Stomach (tissue), 19 donors: Measurements from ENCODE around the gene SPATA33. TPM values are rescaled to one million over a fixed set of nuclear protein-coding genes. Genes with fewer than 3 reads are reported as not detected.

Experiments used
- DNase-seq, 2 donors: peaks; one replicate each; pipeline versions ENCODE4 v3.0.0 to v3.0.0-alpha.2; 2013 to 2019
- H3K27ac ChIP-seq, 5 donors: fragments of 200-600 bp in 4 of 5; sonication (generic) in 4 of 5; one replicate each; pipeline ENCODE4 v1.5.1; 2013 to 2019; ENCODE audit warnings: mild to moderate bottlenecking in 1 of 5, moderate library complexity in 1 of 5
- H3K27me3 ChIP-seq, 3 donors: fragments of 200-600 bp; sonication (generic); one replicate each; pipeline ENCODE4 v1.5.1; 2017 to 2019; ENCODE audit warnings: mixed run types in 1 of 3
- H3K36me3 ChIP-seq, 4 donors: fragments of 200-600 bp; sonication (generic); 1 replicate in 3 of 4; 2 replicates in 1 of 4; pipeline ENCODE4 v1.5.1; 2016 to 2019
- H3K4me1 ChIP-seq, 4 donors: fragments of 200-600 bp; sonication (generic); one replicate each; pipeline ENCODE4 v1.5.1; 2016 to 2019
- H3K4me3 ChIP-seq, 4 donors: fragments of 200-600 bp; sonication (generic) in 3 of 4; one replicate each; pipeline ENCODE4 v1.5.1; 2016 to 2019; ENCODE audit warnings: mild to moderate bottlenecking in 1 of 4
- H3K9me3 ChIP-seq, 4 donors: fragments of 200-600 bp; sonication (generic); one replicate each; pipeline ENCODE4 v1.5.1; 2016 to 2019
- CTCF ChIP-seq, 7 experiments: fragments of 450-650 bp in 4 of 7; fragments of 200-600 bp in 3 of 7; sonication (generic) in 3 of 7; IDR thresholded peaks; one replicate each; pipeline ENCODE4 v1.5.1; 2016 to 2019; ENCODE audit warnings: antibody characterized with exemption in 7 of 7, control low read depth in 2 of 7, mild to moderate bottlenecking in 1 of 7
- EP300 ChIP-seq: sonication (generic); formaldehyde crosslinking; IDR thresholded peaks from one replicate; pipeline ENCODE4 v1.6.1; 2017; ENCODE audit warnings: antibody characterized with exemption
- POLR2A ChIP-seq, 4 donors: fragments of 450-650 bp; IDR thresholded peaks; one replicate each; pipeline ENCODE4 v1.6.1; 2016; ENCODE audit warnings: antibody characterized with exemption in 4 of 4, control low read depth in 2 of 4, mild to moderate bottlenecking in 1 of 4, moderate library complexity in 1 of 4
- POLR2AphosphoS5 ChIP-seq, 3 donors: sonication (generic); formaldehyde crosslinking; IDR thresholded peaks; one replicate each; pipeline ENCODE4 v1.6.1; 2016; ENCODE audit warnings: antibody characterized with exemption in 3 of 3
- WGBS, 5 donors: extraction: QIAGEN DNeasy Blood & Tissue Kit in 3 of 5; methylation state at CpG; one replicate each; pipeline versions ENCODE4 v1.1.5 to v1.1.7; 2013 to 2018; 5-methylcytosine and 5-hydroxymethylcytosine counted together
- intact Hi-C: fragments of 100-400 bp; cut with DNase I; formaldehyde crosslinking; loops from one replicate; pipeline ENCODE4 v1.15.1; 2023; ENCODE audit warnings: low total_unique reads
- long read RNA-seq, 10 donors: transcript quantifications; one replicate each; lab custom pipeline, GENCODE V29; 2026
- polyA plus RNA-seq, 3 donors: library from polyadenylated mRNA; stranded (reverse); fragments of 200-250 nt; gene quantifications; one replicate each; pipeline ENCODE4 v1.2.3, GENCODE V29; 2013
- total RNA-seq, 5 donors: library from RNA; depleted of rRNA; stranded (reverse); fragments of >200 nt; gene quantifications; one replicate each; pipeline versions ENCODE4 v1.1.0 to v1.2.3, GENCODE V29; 2014 to 2016
- donor health status: healthy with polysubstance abuse.
- donor health status: Bipolar disorder and iron deficiency.
- donor health status: healthy.

SPATA33 gene
- 100 to 1,000 TPM in 1 of 5 donors, 10 to 100 TPM in 2, 1 to 10 TPM in 2; 3.2 to 181 (median 12.3) TPM for total RNA-seq
- 10 to 100 TPM in 1 of 3 donors, 1 to 10 TPM in 2; 6.4 to 21.2 (median 9.9) TPM for polyA plus RNA-seq
- long read RNA-seq, donor 1, partial matches to known transcripts: 0 of 2 reads
- long read RNA-seq, donor 1, other reads (novel, unspliced or antisense): 0 of 2 reads
- long read RNA-seq, donor 2, partial matches to known transcripts: 0 of 4 reads
- long read RNA-seq, donor 2, other reads (novel, unspliced or antisense): 0 of 4 reads
- long read RNA-seq, donor 3, partial matches to known transcripts: 0 of 3 reads
- long read RNA-seq, donor 3, other reads (novel, unspliced or antisense): 0 of 3 reads
- long read RNA-seq, donor 4: 0 reads
- long read RNA-seq, donor 5, partial matches to known transcripts: 0 of 7 reads
- long read RNA-seq, donor 5, other reads (novel, unspliced or antisense): 0 of 7 reads
- long read RNA-seq, donor 6, partial matches to known transcripts: 0 of 10 reads
- long read RNA-seq, donor 6, other reads (novel, unspliced or antisense): 0 of 10 reads
- long read RNA-seq, donor 7, partial matches to known transcripts: 0 of 3 reads
- long read RNA-seq, donor 7, other reads (novel, unspliced or antisense): 0 of 3 reads
- long read RNA-seq, donor 8, partial matches to known transcripts: 0 of 3 reads
- long read RNA-seq, donor 8, other reads (novel, unspliced or antisense): 0 of 3 reads
- long read RNA-seq, donor 9, partial matches to known transcripts: 0 of 6 reads
- long read RNA-seq, donor 9, other reads (novel, unspliced or antisense): 0 of 6 reads
- long read RNA-seq, donor 10, partial matches to known transcripts: 0 of 3 reads
- long read RNA-seq, donor 10, other reads (novel, unspliced or antisense): 0 of 3 reads

GRCh38 chr16:89657442-89658220 lies at the start of gene SPATA33, which contains the start of gene CHMP1A:
Gene SPATA33 (plus strand): TSS chr16:89657836. CDS start chr16:89657912, 76 bp downstream.
Gene CHMP1A (minus strand): TSS chr16:89657708. CDS start chr16:89657588, 120 bp downstream.
- peak; percentile 92 to 97 for DNase-seq
- H3K9me3 ChIP-seq: no peaks in the 10 kb centered on the region
- peak within 1 kb of the TSS; percentile 81 to 90 (median 88) for H3K27ac ChIP-seq
- peaks cover 19 to 43% (median 32%) of the 10 kb centered on the region in 4 donors for H3K4me1 ChIP-seq
- peak within 1 kb of the TSS; percentile 67 to 100 (median 96) for H3K4me3 ChIP-seq
- intact Hi-C loops: no loop called here
- no peaks in the 10 kb centered on the region for H3K27me3 ChIP-seq
- TF ChIP-seq CTCF (IDR thresholded peaks at IDR 0.05) (no peak), POLR2A (IDR thresholded peaks at IDR 0.05) (peak in 1 of 4 donors; percentile 18), POLR2AphosphoS5 (IDR thresholded peaks at IDR 0.05) (peak in 2 of 3 donors; percentile 88 to 92)
- peaks cover 0 to 42% (median 38%) of the 10 kb centered on the region in 4 donors for H3K36me3 ChIP-seq
- 0% methylated on average over 13 to 99 of the region's 99 CpGs for WGBS, 5 donors

GRCh38 chr16:89607937-89608740 lies 49.5 kb upstream of the SPATA33 start:
- H3K9me3 ChIP-seq: no peaks in the 10 kb centered on the region
- no peak for TF ChIP-seq EP300
- TF ChIP-seq POLR2A (IDR thresholded peaks at IDR 0.05): no peak
- no peak for TF ChIP-seq POLR2AphosphoS5 (IDR thresholded peaks at IDR 0.05)
- no peak for TF ChIP-seq CTCF (IDR thresholded peaks at IDR 0.05)
- no peak overlapping the region for H3K27ac ChIP-seq
- no peaks in the 10 kb centered on the region for H3K36me3 ChIP-seq
- peaks cover 0 to 1% (median under 1%) of the 10 kb centered on the region in 4 donors for H3K4me1 ChIP-seq
- no peak overlapping the region for H3K4me3 ChIP-seq
- 66 to 73% (median 69%) methylated on average over 26 to 32 of the region's 32 CpGs for WGBS, 5 donors
- no peak for DNase-seq
- H3K27me3 ChIP-seq: peaks cover 0 to 48% (median 2%) of the 10 kb centered on the region in 3 donors
- intact Hi-C loops: no loop called here

- no peak for TF ChIP-seq EP300
- TF ChIP-seq POLR2A (IDR thresholded peaks at IDR 0.05): no peak
- TF ChIP-seq CTCF (IDR thresholded peaks at IDR 0.05): no peak
- no peak for TF ChIP-seq POLR2AphosphoS5 (IDR thresholded peaks at IDR 0.05)
- H3K27ac ChIP-seq: no peak overlapping the region
- no peak for DNase-seq
- WGBS, 5 donors: 50 to 70% (median 61%) methylated on average over 1 of the region's 1 CpG
- intact Hi-C loops: no loop called here
- H3K9me3 ChIP-seq: no peaks in the 10 kb centered on the region
- peaks cover 0 to 54% (median 5%) of the 10 kb centered on the region in 3 donors for H3K27me3 ChIP-seq
- H3K4me1 ChIP-seq: no peaks in the 10 kb centered on the region
- H3K4me3 ChIP-seq: no peak overlapping the region
- no peaks in the 10 kb centered on the region for H3K36me3 ChIP-seq
Observed at GRCh38 chr16:89610108-89610453, 47.6 kb upstream of the SPATA33 start.
